T-helper 1 cell treated with Interleukin-12 subunit alpha and Interleukin-12 subunit beta and Interleukin-4 antibody, amounts not matched to agents 30 μg/mL and 1 μg/mL, for 36 hours (primary cell): ENCODE data around the gene EPB41L1.

Experiments used
- H3K27ac Mint-ChIP-seq: one replicate; pipeline ENCODE4 v1.8.0; 2021; ENCODE audit warnings: mild to moderate bottlenecking, mixed read lengths
- H3K27me3 Mint-ChIP-seq: one replicate; pipeline ENCODE4 v1.8.0; 2021; ENCODE audit warnings: low read depth, mixed read lengths
- H3K36me3 Mint-ChIP-seq: one replicate; pipeline ENCODE4 v1.8.0; 2021; ENCODE audit warnings: low read depth, mixed read lengths
- H3K4me1 Mint-ChIP-seq: one replicate; pipeline ENCODE4 v1.8.0; 2021; ENCODE audit warnings: low read depth, mixed read lengths
- H3K4me3 Mint-ChIP-seq: one replicate; pipeline ENCODE4 v1.8.0; 2021; ENCODE audit warnings: mild to moderate bottlenecking, moderate library complexity, mixed read lengths
- H3K9me3 Mint-ChIP-seq: one replicate; pipeline ENCODE4 v1.8.0; 2021; ENCODE audit warnings: mixed read lengths

EPB41L1 gene

DNA sequence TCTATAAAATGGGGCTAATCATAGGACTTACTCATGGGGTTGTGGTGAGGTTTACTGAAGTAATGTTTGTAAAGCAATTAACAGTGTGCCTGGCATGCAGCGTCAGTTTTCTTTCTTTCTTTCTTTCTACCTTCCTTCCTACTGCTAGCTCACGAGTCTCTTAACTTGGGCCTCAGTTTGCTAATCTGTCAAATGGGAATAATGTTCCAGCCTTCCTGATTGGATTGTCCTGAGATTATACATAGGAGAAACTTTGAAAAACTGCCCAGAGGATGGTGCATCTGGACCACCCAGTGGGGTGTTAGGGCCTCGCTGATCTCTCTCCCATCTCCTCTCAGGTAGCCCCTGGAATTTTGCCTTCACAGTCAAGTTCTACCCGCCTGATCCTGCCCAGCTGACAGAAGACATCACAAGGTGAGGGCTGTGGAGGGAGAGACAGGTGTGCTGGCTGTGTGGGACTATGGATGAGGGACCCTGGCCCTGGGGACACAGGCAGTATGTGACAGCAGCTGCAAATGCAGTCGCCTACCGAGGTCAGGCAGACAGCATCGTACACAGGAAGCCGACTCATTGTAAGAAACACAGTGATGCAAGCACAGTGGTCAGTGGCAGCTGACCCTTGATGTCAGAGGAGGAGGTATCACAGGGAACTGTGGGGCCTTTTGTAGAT, 27.5 kb downstream of the EPB41L1 start:
- no peaks in the 10 kb centered on the region for H3K36me3 Mint-ChIP-seq
- no peak overlapping the region for H3K27ac Mint-ChIP-seq
- H3K27me3 Mint-ChIP-seq = no peaks in the 10 kb centered on the region
- no peaks in the 10 kb centered on the region for H3K4me1 Mint-ChIP-seq
- no peaks in the 10 kb centered on the region for H3K9me3 Mint-ChIP-seq
- H3K4me3 Mint-ChIP-seq = no peak overlapping the region

DNA sequence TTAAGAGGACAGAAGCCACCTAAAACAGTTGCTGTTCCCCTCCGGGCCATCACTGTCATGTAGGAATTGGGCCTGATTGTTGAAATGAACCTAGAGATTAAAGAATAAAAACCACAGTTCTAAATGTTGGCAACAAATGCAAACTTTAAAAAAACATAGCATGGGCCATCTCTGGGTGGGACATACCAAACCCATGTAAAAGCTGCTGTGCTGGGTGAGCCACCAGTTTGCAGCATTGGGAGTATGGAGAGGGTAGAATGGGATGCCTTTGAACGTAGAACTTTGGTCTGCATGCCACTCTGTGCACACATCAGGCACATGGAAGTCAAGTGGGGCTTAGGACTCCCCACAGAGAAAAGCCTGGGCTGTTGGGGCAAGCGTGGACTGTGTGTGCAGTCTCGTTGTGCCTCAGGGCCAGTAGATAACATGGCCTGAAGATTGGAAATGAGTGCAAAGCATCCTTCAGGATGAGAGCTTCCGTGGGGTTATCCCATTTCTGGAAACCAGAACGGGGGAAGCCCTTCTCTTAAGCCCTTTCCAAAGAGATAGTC, 28.1 kb downstream of the EPB41L1 start:
- Mint-ChIP-seq H3K9me3 (no peaks in the 10 kb centered on the region), H3K27ac (no peak overlapping the region), H3K4me3 (no peak overlapping the region), H3K36me3 (no peaks in the 10 kb centered on the region), H3K4me1 (no peaks in the 10 kb centered on the region), H3K27me3 (no peaks in the 10 kb centered on the region)

DNA sequence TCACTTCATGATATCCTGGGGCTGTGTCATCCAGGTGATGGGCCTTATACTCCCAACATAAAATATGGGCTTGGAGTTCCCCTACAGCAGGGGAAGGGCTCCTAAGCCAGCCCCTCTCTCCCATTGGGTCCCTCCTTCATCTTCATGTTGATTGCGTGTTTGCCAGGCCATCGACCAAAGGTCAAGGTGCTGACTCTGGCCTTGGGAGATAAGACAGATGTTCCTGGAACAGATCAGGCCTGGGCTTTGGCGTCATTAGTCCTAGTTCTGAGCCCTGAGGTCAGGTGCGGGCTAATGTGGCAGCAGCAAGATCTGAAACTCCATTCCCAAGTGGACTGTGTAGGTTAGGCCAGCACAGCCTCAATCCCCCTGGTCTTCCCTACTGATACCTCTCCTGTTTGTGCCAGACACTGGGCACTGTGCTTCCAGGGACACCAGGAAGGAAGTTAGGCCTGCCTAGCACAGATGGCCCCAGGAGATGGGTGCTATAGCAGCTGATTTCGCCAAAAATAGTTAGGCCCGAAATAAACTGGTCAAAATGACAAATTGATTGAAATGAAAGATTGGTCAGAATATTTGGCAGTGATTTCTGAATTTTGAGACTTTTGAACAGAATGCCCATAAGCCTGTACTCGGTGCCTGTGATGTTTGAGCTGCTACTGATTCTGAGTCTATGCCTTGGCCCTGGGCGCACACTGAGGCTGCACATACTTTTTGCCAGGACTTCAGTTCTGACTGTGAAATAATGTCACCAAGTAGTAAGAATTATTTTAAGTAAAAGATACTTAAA, 28.8 kb downstream of the EPB41L1 start:
- H3K36me3 Mint-ChIP-seq = no peaks in the 10 kb centered on the region
- no peaks in the 10 kb centered on the region for H3K27me3 Mint-ChIP-seq
- no peaks in the 10 kb centered on the region for H3K4me1 Mint-ChIP-seq
- no peaks in the 10 kb centered on the region for H3K9me3 Mint-ChIP-seq
- H3K27ac Mint-ChIP-seq = no peak overlapping the region
- H3K4me3 Mint-ChIP-seq = no peak overlapping the region

GRCh38 chr20:36184816-36185776, 30.6 kb downstream of the EPB41L1 start:
- no peak overlapping the region for H3K4me3 Mint-ChIP-seq
- no peaks in the 10 kb centered on the region for H3K4me1 Mint-ChIP-seq
- no peak overlapping the region for H3K27ac Mint-ChIP-seq
- no peaks in the 10 kb centered on the region for H3K9me3 Mint-ChIP-seq
- no peaks in the 10 kb centered on the region for H3K36me3 Mint-ChIP-seq
- H3K27me3 Mint-ChIP-seq = no peaks in the 10 kb centered on the region

DNA sequence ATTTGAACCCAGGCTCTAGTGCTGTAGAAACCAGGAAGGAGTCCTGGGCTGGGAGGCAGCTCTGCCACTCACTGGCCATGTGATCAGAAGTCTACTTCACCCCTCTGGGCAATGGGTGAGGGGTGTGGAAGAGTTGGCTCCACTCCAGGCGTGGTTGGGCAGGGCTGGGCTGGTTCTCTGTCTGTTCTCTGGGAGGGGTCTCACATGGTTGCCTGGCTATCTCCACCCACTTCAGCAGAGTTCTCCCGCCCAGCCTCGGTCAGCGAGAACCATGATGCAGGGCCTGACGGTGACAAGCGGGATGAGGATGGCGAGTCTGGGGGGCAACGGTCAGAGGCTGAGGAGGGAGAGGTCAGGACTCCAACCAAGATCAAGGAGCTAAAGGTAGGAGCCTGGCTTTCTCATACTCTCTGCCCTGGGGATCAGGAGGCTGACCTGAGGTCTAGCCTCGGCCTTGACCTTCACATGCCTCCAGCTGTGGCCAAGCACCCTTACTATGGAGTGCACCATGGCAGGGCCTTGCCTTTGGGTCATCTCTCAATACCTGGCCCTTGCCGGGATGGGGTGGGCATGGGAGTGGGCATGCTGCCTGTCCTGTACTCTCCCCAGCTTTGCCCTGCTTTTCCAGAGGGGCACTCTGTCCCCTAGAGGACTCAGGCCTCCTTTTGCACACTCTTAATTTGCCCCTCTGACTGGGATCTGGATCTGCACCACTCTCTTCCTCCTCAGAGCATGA, 39.6 kb downstream of the EPB41L1 start:
- no peaks in the 10 kb centered on the region for H3K9me3 Mint-ChIP-seq
- no peak overlapping the region for H3K27ac Mint-ChIP-seq
- peaks cover 10% of the 10 kb centered on the region for H3K27me3 Mint-ChIP-seq
- no peak overlapping the region for H3K4me3 Mint-ChIP-seq
- H3K36me3 Mint-ChIP-seq = no peaks in the 10 kb centered on the region
- no peaks in the 10 kb centered on the region for H3K4me1 Mint-ChIP-seq

GRCh38 chr20:36196676-36197075, 42.1 kb downstream of the EPB41L1 start:
- H3K9me3 Mint-ChIP-seq = no peaks in the 10 kb centered on the region
- no peaks in the 10 kb centered on the region for H3K36me3 Mint-ChIP-seq
- H3K4me3 Mint-ChIP-seq = no peak overlapping the region
- H3K27me3 Mint-ChIP-seq = peaks cover 10% of the 10 kb centered on the region
- H3K4me1 Mint-ChIP-seq = no peaks in the 10 kb centered on the region
- no peak overlapping the region for H3K27ac Mint-ChIP-seq

- H3K27me3 Mint-ChIP-seq = peaks cover 10% of the 10 kb centered on the region
- no peaks in the 10 kb centered on the region for H3K4me1 Mint-ChIP-seq
- H3K9me3 Mint-ChIP-seq = no peaks in the 10 kb centered on the region
- no peaks in the 10 kb centered on the region for H3K36me3 Mint-ChIP-seq
- no peak overlapping the region for H3K27ac Mint-ChIP-seq
- no peak overlapping the region for H3K4me3 Mint-ChIP-seq
Measured at GRCh38 chr20:36197271-36197670, 42.7 kb downstream of the EPB41L1 start.

- H3K9me3 Mint-ChIP-seq = no peaks in the 10 kb centered on the region
Measured at GRCh38 chr20:36199345-36200257, 45.1 kb downstream of the EPB41L1 start.

GRCh38 chr20:36200451-36200850, 45.9 kb downstream of the EPB41L1 start:
- H3K9me3 Mint-ChIP-seq = no peaks in the 10 kb centered on the region
- no peak overlapping the region for H3K4me3 Mint-ChIP-seq
- no peaks in the 10 kb centered on the region for H3K36me3 Mint-ChIP-seq
- H3K27me3 Mint-ChIP-seq = peaks cover 16% of the 10 kb centered on the region
- no peak overlapping the region for H3K27ac Mint-ChIP-seq
- H3K4me1 Mint-ChIP-seq = peaks cover 2% of the 10 kb centered on the region

More at GRCh38 chr20:36199345-36200257, 45.1 kb downstream of the EPB41L1 start:
- Mint-ChIP-seq H3K4me1 (peaks cover 2% of the 10 kb centered on the region), H3K27me3 (peaks cover 10% of the 10 kb centered on the region), H3K36me3 (no peaks in the 10 kb centered on the region), H3K4me3 (no peak overlapping the region), H3K27ac (no peak overlapping the region)

DNA sequence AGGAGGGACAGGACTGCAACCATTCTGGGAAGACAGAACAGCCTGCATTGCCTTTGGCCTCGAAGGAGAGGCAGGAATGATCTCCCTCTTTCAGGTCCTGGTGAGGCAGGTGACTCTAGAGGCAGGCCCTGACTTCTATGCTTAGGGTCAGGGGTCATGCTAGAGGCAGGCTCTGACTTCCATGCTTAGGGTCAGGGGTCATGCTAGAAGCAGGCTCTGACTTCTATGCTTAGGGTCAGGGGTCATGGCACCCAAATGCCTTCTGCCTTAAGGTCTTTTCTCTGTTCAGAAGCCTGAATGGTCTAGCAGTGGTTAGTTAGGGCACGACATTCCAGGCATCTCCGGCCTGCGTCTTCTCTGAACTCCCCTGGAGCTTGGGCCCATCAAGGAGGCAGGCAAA, 46.7 kb downstream of the EPB41L1 start:
- H3K27me3 Mint-ChIP-seq = peaks cover 12% of the 10 kb centered on the region
- peaks cover 2% of the 10 kb centered on the region for H3K4me1 Mint-ChIP-seq
- H3K9me3 Mint-ChIP-seq = no peaks in the 10 kb centered on the region
- H3K27ac Mint-ChIP-seq = no peak overlapping the region
- no peak overlapping the region for H3K4me3 Mint-ChIP-seq
- no peaks in the 10 kb centered on the region for H3K36me3 Mint-ChIP-seq

DNA sequence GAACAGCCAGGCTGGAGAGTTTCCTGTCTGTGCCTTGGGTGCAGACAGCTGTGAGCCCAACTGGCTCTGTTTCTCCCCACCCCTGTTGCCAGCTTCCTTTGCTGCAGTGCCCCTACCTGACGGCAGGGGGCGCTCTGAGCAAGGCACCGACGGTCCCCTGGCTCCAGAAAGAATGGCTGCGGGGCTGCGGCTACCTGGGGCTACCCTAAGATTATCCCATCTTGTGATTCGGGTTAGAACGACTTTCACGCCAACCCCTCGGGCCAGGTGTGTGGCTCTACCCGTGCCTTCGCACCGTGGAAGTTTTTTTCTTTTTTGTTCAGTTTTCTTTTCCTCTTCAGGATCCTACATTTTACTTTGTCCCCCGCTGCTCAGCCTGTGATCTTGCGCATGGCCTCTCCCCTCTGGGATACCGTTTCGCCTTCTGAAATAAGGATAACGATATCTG, 48.4 kb downstream of the EPB41L1 start:
- Mint-ChIP-seq H3K27me3 (peaks cover 6% of the 10 kb centered on the region), H3K27ac (no peak overlapping the region), H3K36me3 (no peaks in the 10 kb centered on the region), H3K4me3 (no peak overlapping the region), H3K9me3 (no peaks in the 10 kb centered on the region), H3K4me1 (peaks cover 2% of the 10 kb centered on the region)

GRCh38 chr20:36203861-36204260, 49.3 kb downstream of the EPB41L1 start:
- Mint-ChIP-seq H3K36me3 (no peaks in the 10 kb centered on the region), H3K9me3 (no peaks in the 10 kb centered on the region), H3K27me3 (peaks cover 6% of the 10 kb centered on the region), H3K4me1 (peaks cover 2% of the 10 kb centered on the region), H3K4me3 (no peak overlapping the region), H3K27ac (no peak overlapping the region)

DNA sequence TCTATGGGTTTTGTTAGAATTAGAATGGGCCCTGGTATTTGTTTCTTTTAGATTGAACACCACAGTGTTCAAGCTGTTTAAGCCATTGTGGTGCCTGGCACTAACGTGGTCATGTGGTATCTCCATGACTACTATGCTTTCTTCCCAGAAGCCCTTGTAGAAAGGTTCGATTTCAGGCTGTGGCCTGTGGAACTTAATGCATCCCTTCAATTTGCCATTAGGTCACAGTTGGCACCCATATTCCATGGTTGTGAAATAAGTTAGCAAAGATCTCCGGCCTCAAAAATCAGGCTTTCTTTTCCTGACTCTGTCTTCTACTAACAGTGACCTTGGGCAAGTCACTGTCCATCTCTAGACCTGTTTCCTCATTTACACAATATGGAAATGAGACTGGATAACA, 50.5 kb downstream of the EPB41L1 start:
- Mint-ChIP-seq H3K27ac (no peak overlapping the region), H3K9me3 (no peaks in the 10 kb centered on the region), H3K36me3 (no peaks in the 10 kb centered on the region), H3K4me1 (peaks cover 2% of the 10 kb centered on the region), H3K4me3 (no peak overlapping the region), H3K27me3 (peaks cover 6% of the 10 kb centered on the region)
